ENCODE data around the gene IFNL4.

DNA sequence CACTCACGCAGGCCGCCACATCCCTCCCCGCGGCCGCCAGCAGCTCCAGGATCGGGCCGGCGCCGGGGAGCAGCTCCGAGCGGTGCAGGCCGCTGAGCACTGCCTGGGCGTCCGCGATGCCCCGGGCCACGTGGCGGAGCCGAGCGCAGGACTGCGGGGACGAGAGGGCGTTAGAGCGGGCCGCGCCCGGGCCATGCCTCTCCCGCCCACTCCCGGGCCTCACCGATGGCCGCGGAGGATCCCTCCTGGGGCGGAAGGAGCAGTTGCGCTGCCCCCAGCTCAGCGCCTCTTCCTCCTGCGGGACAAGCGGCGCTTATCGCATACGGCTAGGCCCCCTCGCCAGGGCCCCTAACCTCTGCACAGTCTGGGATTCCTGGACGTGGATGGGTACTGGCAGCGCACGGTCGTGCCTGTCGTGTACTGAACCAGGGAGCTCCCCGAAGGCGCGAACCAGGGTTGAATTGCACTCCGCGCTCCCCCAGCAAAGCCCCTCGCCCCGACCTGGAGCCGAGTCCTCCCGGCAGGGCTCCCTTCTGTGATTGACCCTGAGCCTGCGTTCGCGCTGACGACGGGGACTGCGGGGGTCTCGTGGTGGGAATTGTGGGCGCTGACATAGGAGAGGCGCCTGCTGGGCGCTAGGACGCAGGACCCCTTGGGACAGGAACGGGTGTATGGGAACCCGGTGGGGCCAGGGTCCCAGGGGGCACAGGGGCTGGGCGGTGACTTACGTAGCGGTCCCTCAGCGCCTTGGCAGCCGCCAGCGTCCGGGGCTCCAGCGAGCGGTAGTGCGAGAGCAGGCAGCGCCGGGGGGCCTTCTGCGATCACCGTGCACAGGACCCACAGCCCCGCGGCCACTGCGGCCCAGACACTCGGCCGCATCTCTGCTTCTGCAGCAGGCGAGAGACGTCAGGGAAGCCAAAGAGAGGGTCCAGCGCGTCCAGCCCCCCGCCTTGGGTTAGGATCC lies 673 bp downstream of the IFNL4 start:
- TF ChIP-seq EZH2phosphoT487 (IDR thresholded peaks at IDR 0.05; ENCODE audit: unreplicated experiment) (no peak), ZNF114 (CRISPR knock-in tag; IDR thresholded peaks at IDR 0.05) (no peak), CTCF (conservative IDR thresholded peaks at IDR 0.05; ENCODE audit: low read depth in 2 of 2) (no peak), POLR2AphosphoS5 (IDR thresholded peaks at IDR 0.05; ENCODE audit: low read depth) (no peak), EZH2 (IDR thresholded peaks at IDR 0.05; ENCODE audit: low read depth, unreplicated experiment) (peak; percentile 82), CREB1 (CRISPR knock-in tag; IDR thresholded peaks at IDR 0.05; ENCODE audit: low read depth) (no peak), ZNF462 (CRISPR knock-in tag; IDR thresholded peaks at IDR 0.05) (no peak)
- TF ChIP-seq, protein P1, sequence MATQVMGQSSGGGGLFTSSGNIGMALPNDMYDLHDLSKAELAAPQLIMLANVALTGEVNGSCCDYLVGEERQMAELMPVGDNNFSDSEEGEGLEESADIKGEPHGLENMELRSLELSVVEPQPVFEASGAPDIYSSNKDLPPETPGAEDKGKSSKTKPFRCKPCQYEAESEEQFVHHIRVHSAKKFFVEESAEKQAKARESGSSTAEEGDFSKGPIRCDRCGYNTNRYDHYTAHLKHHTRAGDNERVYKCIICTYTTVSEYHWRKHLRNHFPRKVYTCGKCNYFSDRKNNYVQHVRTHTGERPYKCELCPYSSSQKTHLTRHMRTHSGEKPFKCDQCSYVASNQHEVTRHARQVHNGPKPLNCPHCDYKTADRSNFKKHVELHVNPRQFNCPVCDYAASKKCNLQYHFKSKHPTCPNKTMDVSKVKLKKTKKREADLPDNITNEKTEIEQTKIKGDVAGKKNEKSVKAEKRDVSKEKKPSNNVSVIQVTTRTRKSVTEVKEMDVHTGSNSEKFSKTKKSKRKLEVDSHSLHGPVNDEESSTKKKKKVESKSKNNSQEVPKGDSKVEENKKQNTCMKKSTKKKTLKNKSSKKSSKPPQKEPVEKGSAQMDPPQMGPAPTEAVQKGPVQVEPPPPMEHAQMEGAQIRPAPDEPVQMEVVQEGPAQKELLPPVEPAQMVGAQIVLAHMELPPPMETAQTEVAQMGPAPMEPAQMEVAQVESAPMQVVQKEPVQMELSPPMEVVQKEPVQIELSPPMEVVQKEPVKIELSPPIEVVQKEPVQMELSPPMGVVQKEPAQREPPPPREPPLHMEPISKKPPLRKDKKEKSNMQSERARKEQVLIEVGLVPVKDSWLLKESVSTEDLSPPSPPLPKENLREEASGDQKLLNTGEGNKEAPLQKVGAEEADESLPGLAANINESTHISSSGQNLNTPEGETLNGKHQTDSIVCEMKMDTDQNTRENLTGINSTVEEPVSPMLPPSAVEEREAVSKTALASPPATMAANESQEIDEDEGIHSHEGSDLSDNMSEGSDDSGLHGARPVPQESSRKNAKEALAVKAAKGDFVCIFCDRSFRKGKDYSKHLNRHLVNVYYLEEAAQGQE (IDR thresholded peaks at IDR 0.05; ENCODE audit: unreplicated experiment): no peak

All from GM23338 (cell line).